WTC11 (cell line): ENCODE results near the gene PTPN13. TPM values are rescaled to one million over a fixed set of nuclear protein-coding genes. Genes with fewer than 3 reads are reported as not detected.

ENCODE experiments used
- ATAC-seq: fragments of 200-7000 bp; cut with Tn5 transposase; 2 replicates; pipeline ENCODE4 v1.10.0; 2021; ENCODE audit warnings: mild to moderate bottlenecking, moderate library complexity
- CTCF ChIA-PET: fragments of 300-600 bp; sonication (Branson Sonifier 250); formaldehyde crosslinking; loops from one replicate; lab custom pipeline; 2021; ENCODE audit warnings: antibody characterized with exemption; lab: Charles Lee
- POLR2A ChIA-PET: fragments of 350-600 bp; sonication (Branson Sonifier 250); formaldehyde crosslinking; loops from one replicate; lab custom pipeline; 2021; ENCODE audit warnings: antibody characterized with exemption; lab: Charles Lee
- DNase-seq: peaks from one replicate; pipeline ENCODE4 v3.0.0; 2021; ENCODE audit warnings: low spot score
- H3K27ac Mint-ChIP-seq: 2 replicates; pipeline ENCODE4 v1.8.0; 2021; ENCODE audit warnings: mixed read lengths
- H3K27me3 Mint-ChIP-seq: 2 replicates; pipeline ENCODE4 v1.8.0; 2021; ENCODE audit warnings: low read depth, mild to moderate bottlenecking, moderate library complexity, mixed read lengths
- H3K36me3 Mint-ChIP-seq: 2 replicates; pipeline ENCODE4 v1.8.0; 2021; ENCODE audit warnings: mixed read lengths
- H3K4me1 Mint-ChIP-seq: 2 replicates; pipeline ENCODE4 v1.8.0; 2022; ENCODE audit warnings: mixed read lengths
- H3K4me3 Mint-ChIP-seq: 2 replicates; pipeline ENCODE4 v1.8.0; 2021; ENCODE audit warnings: mild to moderate bottlenecking, moderate library complexity, mixed read lengths
- H3K9me3 Mint-ChIP-seq: 2 replicates; pipeline ENCODE4 v1.8.0; 2021; ENCODE audit warnings: mixed read lengths
- CBFB ChIP-seq: sonication (generic); formaldehyde crosslinking; IDR thresholded peaks from 2 replicates; pipeline ENCODE4 v1.8.1; 2022; ENCODE audit warnings: mild to moderate bottlenecking, low read depth, missing genetic modification reagents
- ESRRA ChIP-seq: sonication (generic); formaldehyde crosslinking; IDR thresholded peaks from 2 replicates; pipeline ENCODE4 v1.8.1; 2022; ENCODE audit warnings: mild to moderate bottlenecking, missing genetic modification reagents, borderline replicate concordance
- FOXJ3 ChIP-seq: sonication (generic); formaldehyde crosslinking; IDR thresholded peaks from 2 replicates; pipeline ENCODE4 v1.9.0; 2021; ENCODE audit warnings: missing genetic modification reagents, mild to moderate bottlenecking, borderline replicate concordance
- GABPB1 ChIP-seq: sonication (generic); formaldehyde crosslinking; IDR thresholded peaks from 2 replicates; pipeline ENCODE4 v1.8.1; 2023; ENCODE audit warnings: mild to moderate bottlenecking, missing genetic modification reagents
- JUN ChIP-seq: sonication (generic); formaldehyde crosslinking; IDR thresholded peaks from 2 replicates; pipeline ENCODE4 v1.8.0; 2023; ENCODE audit warnings: mild to moderate bottlenecking, missing genetic modification reagents
- NFE2L1 ChIP-seq: sonication (generic); formaldehyde crosslinking; IDR thresholded peaks from 2 replicates; pipeline ENCODE4 v1.8.1; 2023; ENCODE audit warnings: missing genetic modification reagents
- OVOL2 ChIP-seq: fragments of 250-450 bp; sonication (Bioruptor Pico); IDR thresholded peaks from 2 replicates; pipeline ENCODE4 v1.9.0; 2021; ENCODE audit warnings: mild to moderate bottlenecking, borderline replicate concordance
- SP1 ChIP-seq: sonication (generic); formaldehyde crosslinking; conservative IDR thresholded peaks from 2 replicates; pipeline ENCODE4 v1.8.1; 2022; ENCODE audit warnings: missing genetic modification reagents
- TCF7 ChIP-seq: sonication (generic); formaldehyde crosslinking; IDR thresholded peaks from 2 replicates; pipeline ENCODE4 v1.8.0; 2022; ENCODE audit warnings: mild to moderate bottlenecking, low read depth, missing genetic modification reagents, moderate library complexity
- TEAD4 ChIP-seq: sonication (generic); formaldehyde crosslinking; IDR thresholded peaks from 2 replicates; pipeline ENCODE4 v1.8.0; 2022; ENCODE audit warnings: mild to moderate bottlenecking, missing genetic modification reagents
- ZNF138 ChIP-seq: sonication (generic); formaldehyde crosslinking; conservative IDR thresholded peaks from 2 replicates; pipeline ENCODE4 v1.8.1; 2022; ENCODE audit warnings: mild to moderate bottlenecking, moderate library complexity, missing genetic modification reagents
- ZNF671 ChIP-seq: fragments of 250-450 bp; sonication (Bioruptor Pico); IDR thresholded peaks from 2 replicates; pipeline ENCODE4 v1.8.0; 2021; ENCODE audit warnings: mild to moderate bottlenecking
- total RNA-seq: library from RNA; stranded (reverse); gene quantifications from 3 replicates; pipeline ENCODE4 v1.2.3, GENCODE V29; 2021
- TF ChIP-seq, protein P1 (sequence below): fragments of 250-450 bp; sonication (Bioruptor Pico); IDR thresholded peaks from 2 replicates; pipeline ENCODE4 v2.1.2; 2022; ENCODE audit warnings: mild to moderate bottlenecking, moderate library complexity
- TF ChIP-seq, protein P2 (sequence below): sonication (generic); formaldehyde crosslinking; IDR thresholded peaks from 2 replicates; pipeline ENCODE4 v1.8.1; 2022; ENCODE audit warnings: mild to moderate bottlenecking, missing genetic modification reagents, moderate library complexity, borderline replicate concordance
- TF ChIP-seq, protein P3 (sequence below): sonication (generic); formaldehyde crosslinking; IDR thresholded peaks from 2 replicates; pipeline ENCODE4 v1.8.1; 2023; ENCODE audit warnings: mild to moderate bottlenecking, missing genetic modification reagents, moderate library complexity
- TF ChIP-seq, protein P4 (sequence below): fragments of 250-450 bp; sonication (Bioruptor Pico); IDR thresholded peaks from 2 replicates; pipeline ENCODE4 v1.9.0; 2021; ENCODE audit warnings: mild to moderate bottlenecking, borderline replicate concordance

PTPN13 gene
- total RNA-seq, 1 experiment from 2014 or later, result 49.7 TPM

DNA sequence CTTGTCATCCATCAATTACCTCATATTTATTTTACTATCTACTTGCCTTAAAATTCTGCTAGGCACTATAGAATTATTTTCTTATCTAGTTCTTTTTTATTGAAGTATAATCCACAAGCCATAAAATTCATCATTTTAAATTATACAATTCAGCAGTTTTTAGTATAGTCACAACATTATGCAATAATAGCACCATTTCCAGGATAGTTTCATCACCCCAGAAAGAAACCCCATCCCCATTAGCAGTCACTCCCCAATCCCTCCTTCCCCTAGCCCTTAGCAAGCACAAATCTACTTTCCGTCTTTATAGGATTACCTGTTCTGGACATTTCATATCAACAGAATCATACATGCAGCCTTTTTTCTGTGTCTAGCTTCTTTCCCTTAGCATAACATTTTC lies 239.5 kb downstream of the PTPN13 start:
- Mint-ChIP-seq H3K4me3 (no peak overlapping the region), H3K9me3 (0 out of 2 replicates have a peak, but pooled peaks cover 3% of the 10 kb centered on the region), H3K4me1 (no peaks in the 10 kb centered on the region), H3K36me3 (no peaks in the 10 kb centered on the region), H3K27me3 (no peaks in the 10 kb centered on the region), H3K27ac (no peak overlapping the region)
- ChIA-PET CTCF (interaction anchor here (1.9 kb wide), 1 partner anchor 45 kb away, joined by 4 read pairs; no protein-coding TSS in a partner anchor), POLR2A (interaction anchor here (0.6 kb wide), 1 partner anchor 131 kb away, joined by 3 read pairs; no protein-coding TSS in a partner anchor)
- TF ChIP-seq, protein P1, sequence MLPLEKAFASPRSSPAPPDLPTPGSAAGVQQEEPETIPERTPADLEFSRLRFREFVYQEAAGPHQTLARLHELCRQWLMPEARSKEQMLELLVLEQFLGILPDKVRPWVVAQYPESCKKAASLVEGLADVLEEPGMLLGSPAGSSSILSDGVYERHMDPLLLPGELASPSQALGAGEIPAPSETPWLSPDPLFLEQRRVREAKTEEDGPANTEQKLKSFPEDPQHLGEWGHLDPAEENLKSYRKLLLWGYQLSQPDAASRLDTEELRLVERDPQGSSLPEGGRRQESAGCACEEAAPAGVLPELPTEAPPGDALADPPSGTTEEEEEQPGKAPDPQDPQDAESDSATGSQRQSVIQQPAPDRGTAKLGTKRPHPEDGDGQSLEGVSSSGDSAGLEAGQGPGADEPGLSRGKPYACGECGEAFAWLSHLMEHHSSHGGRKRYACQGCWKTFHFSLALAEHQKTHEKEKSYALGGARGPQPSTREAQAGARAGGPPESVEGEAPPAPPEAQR (CRISPR knock-in tag), result no peak
- TF ChIP-seq ZNF671 (CRISPR knock-in tag), result no peak
- TF ChIP-seq, protein P2, sequence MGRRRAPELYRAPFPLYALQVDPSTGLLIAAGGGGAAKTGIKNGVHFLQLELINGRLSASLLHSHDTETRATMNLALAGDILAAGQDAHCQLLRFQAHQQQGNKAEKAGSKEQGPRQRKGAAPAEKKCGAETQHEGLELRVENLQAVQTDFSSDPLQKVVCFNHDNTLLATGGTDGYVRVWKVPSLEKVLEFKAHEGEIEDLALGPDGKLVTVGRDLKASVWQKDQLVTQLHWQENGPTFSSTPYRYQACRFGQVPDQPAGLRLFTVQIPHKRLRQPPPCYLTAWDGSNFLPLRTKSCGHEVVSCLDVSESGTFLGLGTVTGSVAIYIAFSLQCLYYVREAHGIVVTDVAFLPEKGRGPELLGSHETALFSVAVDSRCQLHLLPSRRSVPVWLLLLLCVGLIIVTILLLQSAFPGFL (CRISPR knock-in tag), result no peak
- TF ChIP-seq, protein P3, sequence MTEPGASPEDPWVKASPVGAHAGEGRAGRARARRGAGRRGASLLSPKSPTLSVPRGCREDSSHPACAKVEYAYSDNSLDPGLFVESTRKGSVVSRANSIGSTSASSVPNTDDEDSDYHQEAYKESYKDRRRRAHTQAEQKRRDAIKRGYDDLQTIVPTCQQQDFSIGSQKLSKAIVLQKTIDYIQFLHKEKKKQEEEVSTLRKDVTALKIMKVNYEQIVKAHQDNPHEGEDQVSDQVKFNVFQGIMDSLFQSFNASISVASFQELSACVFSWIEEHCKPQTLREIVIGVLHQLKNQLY (CRISPR knock-in tag), result no peak
- TF ChIP-seq NFE2L1 (CRISPR knock-in tag), result no peak
- TF ChIP-seq TEAD4 (CRISPR knock-in tag), result no peak
- TF ChIP-seq OVOL2, result no peak
- TF ChIP-seq, protein P4, sequence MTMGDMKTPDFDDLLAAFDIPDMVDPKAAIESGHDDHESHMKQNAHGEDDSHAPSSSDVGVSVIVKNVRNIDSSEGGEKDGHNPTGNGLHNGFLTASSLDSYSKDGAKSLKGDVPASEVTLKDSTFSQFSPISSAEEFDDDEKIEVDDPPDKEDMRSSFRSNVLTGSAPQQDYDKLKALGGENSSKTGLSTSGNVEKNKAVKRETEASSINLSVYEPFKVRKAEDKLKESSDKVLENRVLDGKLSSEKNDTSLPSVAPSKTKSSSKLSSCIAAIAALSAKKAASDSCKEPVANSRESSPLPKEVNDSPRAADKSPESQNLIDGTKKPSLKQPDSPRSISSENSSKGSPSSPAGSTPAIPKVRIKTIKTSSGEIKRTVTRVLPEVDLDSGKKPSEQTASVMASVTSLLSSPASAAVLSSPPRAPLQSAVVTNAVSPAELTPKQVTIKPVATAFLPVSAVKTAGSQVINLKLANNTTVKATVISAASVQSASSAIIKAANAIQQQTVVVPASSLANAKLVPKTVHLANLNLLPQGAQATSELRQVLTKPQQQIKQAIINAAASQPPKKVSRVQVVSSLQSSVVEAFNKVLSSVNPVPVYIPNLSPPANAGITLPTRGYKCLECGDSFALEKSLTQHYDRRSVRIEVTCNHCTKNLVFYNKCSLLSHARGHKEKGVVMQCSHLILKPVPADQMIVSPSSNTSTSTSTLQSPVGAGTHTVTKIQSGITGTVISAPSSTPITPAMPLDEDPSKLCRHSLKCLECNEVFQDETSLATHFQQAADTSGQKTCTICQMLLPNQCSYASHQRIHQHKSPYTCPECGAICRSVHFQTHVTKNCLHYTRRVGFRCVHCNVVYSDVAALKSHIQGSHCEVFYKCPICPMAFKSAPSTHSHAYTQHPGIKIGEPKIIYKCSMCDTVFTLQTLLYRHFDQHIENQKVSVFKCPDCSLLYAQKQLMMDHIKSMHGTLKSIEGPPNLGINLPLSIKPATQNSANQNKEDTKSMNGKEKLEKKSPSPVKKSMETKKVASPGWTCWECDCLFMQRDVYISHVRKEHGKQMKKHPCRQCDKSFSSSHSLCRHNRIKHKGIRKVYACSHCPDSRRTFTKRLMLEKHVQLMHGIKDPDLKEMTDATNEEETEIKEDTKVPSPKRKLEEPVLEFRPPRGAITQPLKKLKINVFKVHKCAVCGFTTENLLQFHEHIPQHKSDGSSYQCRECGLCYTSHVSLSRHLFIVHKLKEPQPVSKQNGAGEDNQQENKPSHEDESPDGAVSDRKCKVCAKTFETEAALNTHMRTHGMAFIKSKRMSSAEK (CRISPR knock-in tag), result no peak
- DNase-seq (no peak), ATAC-seq (no peak)

DNA sequence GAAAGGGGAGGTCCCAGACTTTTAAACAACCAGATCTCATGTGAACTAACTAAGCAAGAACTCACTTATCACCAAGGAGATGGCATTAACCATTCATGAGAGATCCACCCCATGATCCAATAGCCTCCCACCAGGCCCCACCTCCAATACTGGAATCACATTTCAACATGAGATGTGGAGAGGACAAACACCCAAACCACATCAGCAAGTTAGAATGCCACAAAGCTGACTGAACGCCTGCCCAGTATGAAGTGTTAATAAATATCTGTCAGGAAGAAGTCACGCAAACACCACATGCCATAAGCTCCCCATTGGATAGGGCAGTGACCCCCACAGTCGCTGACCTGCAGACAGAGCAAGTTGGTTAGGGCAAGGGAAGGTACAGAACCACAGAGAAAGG lies 240.8 kb downstream of the PTPN13 start:
- no peaks in the 10 kb centered on the region for H3K27me3 Mint-ChIP-seq
- POLR2A ChIA-PET, result no interaction called here
- no peak overlapping the region for H3K4me3 Mint-ChIP-seq
- CTCF ChIA-PET, result no interaction called here
- 0 out of 2 replicates have a peak, but pooled peaks cover 3% of the 10 kb centered on the region for H3K9me3 Mint-ChIP-seq
- no peak overlapping the region for H3K27ac Mint-ChIP-seq
- ATAC-seq (peak; percentile 38; the same call in 1 of the 2 replicates), DNase-seq (no peak)
- no peak for TF ChIP-seq TCF7 (CRISPR knock-in tag)
- TF ChIP-seq, protein P1 (CRISPR knock-in tag), result no peak
- no peak for TF ChIP-seq ESRRA (CRISPR knock-in tag)
- TF ChIP-seq SP1, result no peak
- no peak for TF ChIP-seq JUN (CRISPR knock-in tag)
- TF ChIP-seq ZNF138, result no peak
- H3K36me3 Mint-ChIP-seq, result no peaks in the 10 kb centered on the region
- H3K4me1 Mint-ChIP-seq, result no peaks in the 10 kb centered on the region

DNA sequence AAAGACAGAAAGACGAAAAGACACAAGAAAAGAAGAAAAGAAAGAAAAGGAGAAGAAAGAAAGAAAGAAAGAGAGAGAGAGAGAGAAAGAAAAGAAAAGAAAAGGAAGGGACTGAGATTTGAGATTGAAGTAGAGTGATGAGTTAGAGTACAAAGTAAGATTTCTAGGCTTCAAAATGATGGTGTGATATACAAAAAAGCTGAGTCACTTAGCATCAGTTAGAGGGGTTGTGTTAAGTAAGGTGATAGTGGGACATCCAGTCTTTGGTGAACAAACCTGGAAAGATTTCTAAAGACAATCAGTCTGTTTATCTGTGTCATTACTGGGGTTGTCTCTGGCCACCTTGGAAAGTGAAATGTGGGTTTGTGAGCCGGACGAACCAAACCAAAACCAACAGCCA lies 241.6 kb downstream of the PTPN13 start:
- ChIA-PET POLR2A (no interaction called here), CTCF (interaction anchor here (0.7 kb wide), 1 partner anchor 13 kb away, joined by 3 read pairs; no protein-coding TSS in a partner anchor)
- TF ChIP-seq NFE2L1 (CRISPR knock-in tag), result no peak
- TF ChIP-seq FOXJ3 (CRISPR knock-in tag), result no peak
- TF ChIP-seq ZNF138, result no peak
- no peak for TF ChIP-seq GABPB1 (CRISPR knock-in tag)
- TF ChIP-seq CBFB (CRISPR knock-in tag), result no peak
- TF ChIP-seq ZNF671 (CRISPR knock-in tag), result no peak
- DNase-seq (no peak), ATAC-seq (no peak)
- Mint-ChIP-seq H3K9me3 (0 out of 2 replicates have a peak, but pooled peaks cover 3% of the 10 kb centered on the region), H3K4me3 (no peak overlapping the region), H3K27ac (no peak overlapping the region), H3K4me1 (no peaks in the 10 kb centered on the region), H3K36me3 (no peaks in the 10 kb centered on the region), H3K27me3 (no peaks in the 10 kb centered on the region)
